CD8-positive, alpha-beta memory T cell (primary cell): ENCODE data around the gene NUTF2. TPM values are rescaled to one million over a fixed set of nuclear protein-coding genes. Genes with fewer than 3 reads are reported as not detected.

ENCODE experiments used
- CTCF ChIA-PET: fragments of 350-600 bp; sonication (Branson Sonifier 250); formaldehyde crosslinking; loops from one replicate; lab custom pipeline; 2021; ENCODE audit warnings: antibody characterized with exemption; lab: Charles Lee
- POLR2A ChIA-PET: fragments of 350-600 bp; sonication (Branson Sonifier 250); formaldehyde crosslinking; loops from one replicate; lab custom pipeline; 2021; ENCODE audit warnings: antibody characterized with exemption; lab: Charles Lee
- DNase-seq, 5 donors: peaks; one replicate each; pipeline versions ENCODE4 v3.0.0 to v3.0.0-alpha.2; 2020 to 2022; ENCODE audit warnings: mixed read lengths in 1 of 5
- H3K27ac ChIP-seq: one replicate; pipeline ENCODE4 v1.7.0; 2013; ENCODE audit warnings: low read depth, mild to moderate bottlenecking, low read length, moderate library complexity
- H3K27me3 ChIP-seq: 2 replicates; pipeline ENCODE4 v1.7.0; 2013; ENCODE audit warnings: low read length, mild to moderate bottlenecking; ENCODE audit not compliant: insufficient read depth, poor library complexity, severe bottlenecking
- H3K36me3 ChIP-seq: 2 replicates; pipeline ENCODE4 v1.7.0; 2013; ENCODE audit warnings: mild to moderate bottlenecking, low read length, moderate library complexity; ENCODE audit not compliant: insufficient read depth
- H3K4me1 ChIP-seq: 2 replicates; pipeline ENCODE4 v1.7.0; 2013; ENCODE audit warnings: mild to moderate bottlenecking, low read length, moderate library complexity; ENCODE audit not compliant: insufficient read depth
- H3K4me3 ChIP-seq: 2 replicates; pipeline ENCODE4 v1.7.0; 2013; ENCODE audit warnings: mild to moderate bottlenecking, low read length
- H3K9me3 ChIP-seq: 2 replicates; pipeline ENCODE4 v1.7.0; 2013; ENCODE audit warnings: mild to moderate bottlenecking, low read length
- H3K27ac Mint-ChIP-seq, 8 donors: one replicate each; pipeline ENCODE4 v1.8.0; 2020 to 2021; ENCODE audit warnings: mixed read lengths in 8 of 8, mild to moderate bottlenecking in 6 of 8, inconsistent platforms in 3 of 8, moderate library complexity in 3 of 8
- H3K27me3 Mint-ChIP-seq, 2 donors: one replicate each; pipeline ENCODE4 v1.8.0; 2020 to 2021; ENCODE audit warnings: mixed read lengths in 2 of 2, mild to moderate bottlenecking in 1 of 2, moderate library complexity in 1 of 2
- H3K36me3 Mint-ChIP-seq, 3 donors: one replicate each; pipeline ENCODE4 v1.8.0; 2020 to 2021; ENCODE audit warnings: mixed read lengths in 3 of 3, inconsistent platforms in 1 of 3, mild to moderate bottlenecking in 1 of 3
- H3K4me1 Mint-ChIP-seq, 3 donors: one replicate each; pipeline ENCODE4 v1.8.0; 2020 to 2021; ENCODE audit warnings: mixed read lengths in 3 of 3, inconsistent platforms in 1 of 3, mild to moderate bottlenecking in 1 of 3
- H3K4me3 Mint-ChIP-seq, 7 donors: one replicate each; pipeline ENCODE4 v1.8.0; 2020 to 2021; ENCODE audit warnings: mixed read lengths in 7 of 7, mild to moderate bottlenecking in 6 of 7, moderate library complexity in 4 of 7, inconsistent platforms in 2 of 7
- H3K9me3 Mint-ChIP-seq, 5 donors: one replicate each; pipeline ENCODE4 v1.8.0; 2020 to 2022; ENCODE audit warnings: mixed read lengths in 5 of 5, mild to moderate bottlenecking in 3 of 5, moderate library complexity in 2 of 5, inconsistent platforms in 1 of 5
- polyA plus RNA-seq: library from polyadenylated mRNA; unstranded; fragments of 300-500 nt; fragmentation: Illumina TruSeq; gene quantifications from one replicate; pipeline ENCODE4 v1.2.3, GENCODE V29; 2021
- total RNA-seq, 2 experiments: library from RNA; stranded (reverse); gene quantifications; one replicate each; pipeline ENCODE4 v1.2.3, GENCODE V29; 2021

The NUTF2 gene
- total and polyA plus RNA-seq, 3 experiments from 2014 or later: 129 to 181 (median 181) TPM

DNA sequence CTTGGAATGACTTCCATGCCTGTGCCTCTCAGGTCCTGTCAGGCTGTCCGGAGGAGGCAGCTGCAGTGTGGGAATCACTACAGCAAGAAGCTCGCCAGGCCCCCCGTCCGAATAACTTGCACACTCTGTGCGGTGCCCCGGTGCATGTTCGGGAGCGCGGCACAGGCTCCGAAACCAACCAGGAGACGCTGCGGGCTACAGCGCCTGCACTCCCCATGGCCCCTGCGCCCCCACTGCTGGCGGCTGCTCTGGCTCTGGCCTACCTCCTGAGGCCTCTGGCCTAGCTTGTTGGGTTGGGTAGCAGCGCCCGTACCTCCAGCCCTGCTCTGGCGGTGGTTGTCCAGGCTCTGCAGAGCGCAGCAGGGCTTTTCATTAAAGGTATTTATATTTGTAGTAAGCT is 39.2 kb downstream of the NUTF2 start:
- H3K9me3 ChIP-seq: no peaks in the 10 kb centered on the region
- Mint-ChIP-seq H3K36me3 (peaks cover 0 to 50% (median 2%) of the 10 kb centered on the region in 3 donors), H3K9me3 (no peaks in the 10 kb centered on the region), H3K4me1 (no peaks in the 10 kb centered on the region), H3K4me3 (no peak overlapping the region), H3K27ac (peak overlapping the region in 1 of 8 donors; percentile 41), H3K27me3 (no peaks in the 10 kb centered on the region)
- H3K27ac ChIP-seq: no peak overlapping the region
- no peak overlapping the region for H3K4me3 ChIP-seq
- no peaks in the 10 kb centered on the region for H3K27me3 ChIP-seq
- POLR2A ChIA-PET: interaction anchor here (0.6 kb wide), 1 partner anchor 17 kb away, joined by 3 read pairs; no protein-coding TSS in a partner anchor
- DNase-seq: no peak
- CTCF ChIA-PET: interaction anchor here (1.0 to 3.0 kb wide), 5 partner anchors 10 to 155 kb away, joined by 3 to 12 read pairs (median 3); partner anchors contain the start of genes RANBP10 and TSNAXIP1
- no peaks in the 10 kb centered on the region for H3K4me1 ChIP-seq
- H3K36me3 ChIP-seq: peaks cover 35% of the 10 kb centered on the region

DNA sequence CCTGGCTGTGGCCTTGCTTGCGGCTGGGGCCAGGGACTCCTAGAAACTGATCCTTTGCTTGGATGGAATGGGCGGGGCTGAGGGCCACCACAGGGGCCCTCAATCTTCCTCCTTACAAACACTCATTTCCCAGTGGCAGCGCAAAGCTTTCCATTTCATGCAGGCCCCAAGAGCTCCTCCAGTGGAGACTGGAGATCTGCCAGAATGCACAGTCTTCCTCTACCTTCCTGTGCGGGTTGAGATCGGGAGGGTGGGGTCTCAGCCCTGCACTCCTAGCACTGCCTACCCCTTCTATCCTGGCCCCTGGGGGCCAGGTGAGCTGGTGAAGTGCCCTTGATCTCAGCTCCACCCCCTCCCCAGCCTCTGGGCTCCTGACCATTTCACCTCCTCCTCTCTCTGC is 39.7 kb downstream of the NUTF2 start:
- Mint-ChIP-seq H3K4me1 (no peaks in the 10 kb centered on the region), H3K9me3 (no peaks in the 10 kb centered on the region), H3K27ac (peak overlapping the region in 3 of 8 donors; percentile 41 to 63 (median 43)), H3K27me3 (no peaks in the 10 kb centered on the region), H3K36me3 (peaks cover 0 to 46% (median 2%) of the 10 kb centered on the region in 3 donors), H3K4me3 (no peak overlapping the region)
- CTCF ChIA-PET: interaction anchor here (1.0 to 3.0 kb wide), 5 partner anchors 10 to 155 kb away, joined by 3 to 12 read pairs (median 3); partner anchors contain the start of genes RANBP10 and TSNAXIP1
- Histone ChIP-seq H3K4me1 (no peaks in the 10 kb centered on the region), H3K27me3 (no peaks in the 10 kb centered on the region), H3K9me3 (no peaks in the 10 kb centered on the region), H3K4me3 (no peak overlapping the region), H3K36me3 (peaks cover 31% of the 10 kb centered on the region), H3K27ac (no peak overlapping the region)
- no peak for DNase-seq
- POLR2A ChIA-PET: interaction anchor here (0.6 to 0.7 kb wide), 2 partner anchors 17 to 140 kb away, joined by 3 to 4 read pairs; no protein-coding TSS in a partner anchor

DNA sequence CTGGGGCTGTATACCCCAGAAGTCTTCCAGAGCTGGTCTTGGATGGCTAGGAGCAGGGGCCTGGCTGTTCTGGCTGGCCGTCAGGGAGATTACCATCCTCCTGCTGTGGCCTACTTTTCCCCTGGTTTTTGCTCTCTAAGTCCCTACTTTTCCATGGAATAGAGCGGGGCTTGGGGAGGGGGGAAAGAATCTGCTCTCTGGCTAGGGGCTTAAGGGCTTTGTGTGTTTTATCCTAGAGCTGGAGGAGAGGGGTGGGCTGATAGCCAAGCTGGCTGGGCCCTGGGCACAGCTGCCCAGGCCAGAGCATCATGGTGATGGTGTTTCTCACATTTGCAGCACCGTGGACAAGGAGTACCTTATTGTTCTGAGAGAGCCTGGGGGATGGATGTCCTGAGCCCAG is 41.6 kb downstream of the NUTF2 start:
- Histone ChIP-seq H3K4me3 (no peak overlapping the region), H3K36me3 (peaks cover 12% of the 10 kb centered on the region), H3K9me3 (no peaks in the 10 kb centered on the region), H3K27ac (no peak overlapping the region), H3K27me3 (no peaks in the 10 kb centered on the region), H3K4me1 (no peaks in the 10 kb centered on the region)
- Mint-ChIP-seq H3K4me1 (peaks cover 5 to 8% (median 8%) of the 10 kb centered on the region in 3 donors), H3K27ac (no peak overlapping the region), H3K36me3 (peaks cover 0 to 26% (median 2%) of the 10 kb centered on the region in 3 donors), H3K4me3 (no peak overlapping the region), H3K9me3 (no peaks in the 10 kb centered on the region), H3K27me3 (no peaks in the 10 kb centered on the region)
- CTCF ChIA-PET: no interaction called here
- no peak for DNase-seq
- POLR2A ChIA-PET: no interaction called here

DNA sequence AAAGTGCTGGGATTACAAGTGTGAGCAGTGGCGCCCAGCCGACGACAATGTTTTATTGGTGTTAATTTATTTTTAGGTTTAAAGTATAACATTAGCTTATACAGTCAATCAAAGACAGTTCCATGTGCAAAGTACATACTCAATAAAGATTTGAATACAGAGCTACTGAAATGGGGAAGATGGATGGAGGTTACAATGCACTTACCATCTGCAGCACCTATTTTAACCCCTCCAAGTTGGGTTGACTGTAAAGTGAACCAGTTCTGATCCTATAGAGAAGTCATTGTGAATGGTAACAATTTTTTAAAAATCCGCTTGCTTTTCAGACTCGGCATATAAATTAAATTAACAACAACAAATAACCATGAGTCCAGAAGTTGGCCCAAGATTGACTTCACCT is 45.6 kb downstream of the NUTF2 start:
- DNase-seq: no peak
- peaks cover 27 to 44% (median 35%) of the 10 kb centered on the region in 3 donors for H3K4me1 Mint-ChIP-seq
- no peaks in the 10 kb centered on the region for H3K9me3 Mint-ChIP-seq
- Histone ChIP-seq H3K27ac (peak overlapping the region; percentile 66), H3K9me3 (no peaks in the 10 kb centered on the region), H3K4me3 (peak overlapping the region; percentile 61), H3K36me3 (no peaks in the 10 kb centered on the region), H3K4me1 (peaks cover 20% of the 10 kb centered on the region), H3K27me3 (no peaks in the 10 kb centered on the region)
- peaks cover 0 to 5% (median 0%) of the 10 kb centered on the region in 3 donors for H3K36me3 Mint-ChIP-seq
- peak overlapping the region; percentile 85 to 97 (median 92) for H3K27ac Mint-ChIP-seq
- H3K27me3 Mint-ChIP-seq: no peaks in the 10 kb centered on the region
- ChIA-PET CTCF (interaction anchor here (0.7 to 3.3 kb wide), 3 partner anchors 9 to 68 kb away, joined by 3 to 12 read pairs (median 10); partner anchors contain the start of gene NRN1L), POLR2A (interaction anchor here (0.5 to 0.7 kb wide), 4 partner anchors 21 to 74 kb away, joined by 3 to 9 read pairs (median 4); no protein-coding TSS in a partner anchor)
- H3K4me3 Mint-ChIP-seq: peak overlapping the region; percentile 65 to 94 (median 87)

DNA sequence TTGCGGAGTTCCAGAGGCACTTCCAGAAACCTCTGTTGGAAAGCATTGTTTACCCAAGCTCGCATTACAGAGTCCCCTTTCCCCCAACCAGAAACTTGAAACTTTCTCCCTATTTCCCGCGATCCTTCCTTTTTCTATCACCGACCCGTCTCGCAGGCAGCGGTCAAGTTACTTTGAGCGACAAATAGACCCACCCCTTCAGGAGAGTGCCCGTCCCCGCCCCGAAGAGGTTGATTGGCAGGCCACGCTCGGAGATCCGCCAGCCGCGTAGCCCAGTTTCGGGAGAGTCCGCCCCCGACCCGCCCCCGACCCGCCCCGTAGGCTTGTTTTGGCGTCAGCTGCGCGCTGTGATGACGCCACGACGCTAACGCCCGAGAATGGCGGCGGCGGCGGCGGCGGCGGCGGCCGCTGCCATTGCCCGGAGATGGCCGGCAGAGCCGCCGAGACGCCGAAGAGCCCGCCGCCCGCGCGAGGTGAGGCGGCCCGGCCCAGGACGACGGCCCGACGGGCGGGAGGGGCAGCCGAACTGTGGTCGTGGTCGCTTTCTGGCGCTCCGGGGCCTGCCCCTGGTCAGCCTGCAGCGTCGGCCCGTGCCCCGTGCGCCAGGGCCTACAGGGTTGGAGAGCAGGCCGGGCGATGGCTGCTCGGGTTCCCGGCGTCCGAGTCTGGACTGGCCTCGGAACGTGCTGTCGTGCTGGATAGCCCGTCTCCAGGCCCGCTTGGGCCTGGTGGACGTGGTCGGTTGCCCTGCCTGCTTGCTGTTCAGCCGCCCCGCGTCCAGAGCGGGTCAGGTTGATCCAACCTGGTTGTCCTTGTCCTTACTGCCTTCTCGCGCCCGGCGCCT is 46.4 kb downstream of the NUTF2 start, which contains the start of gene PSKH1:
Gene PSKH1 (plus strand): TSS at position 356 of the 844 bp plus-strand sequence. CDS start 15,496 bp downstream, outside the sequence.
- Histone ChIP-seq H3K4me1 (peaks cover 20% of the 10 kb centered on the region), H3K36me3 (no peaks in the 10 kb centered on the region), H3K4me3 (peak within 1 kb of the TSS; percentile 92), H3K9me3 (no peaks in the 10 kb centered on the region), H3K27me3 (no peaks in the 10 kb centered on the region), H3K27ac (peak within 1 kb of the TSS; percentile 91)
- Mint-ChIP-seq H3K9me3 (no peaks in the 10 kb centered on the region), H3K4me3 (peak within 1 kb of the TSS; percentile 87 to 100 (median 94)), H3K27ac (peak within 1 kb of the TSS; percentile 96 to 99 (median 98)), H3K27me3 (no peaks in the 10 kb centered on the region), H3K4me1 (peaks cover 28 to 47% (median 38%) of the 10 kb centered on the region in 3 donors), H3K36me3 (peaks cover 0 to 5% (median 0%) of the 10 kb centered on the region in 3 donors)
- peak; percentile 85 to 94 (median 93) for DNase-seq
- POLR2A ChIA-PET: interaction anchor here (0.5 to 0.7 kb wide), 4 partner anchors 21 to 74 kb away, joined by 3 to 4 read pairs (median 4); no protein-coding TSS in a partner anchor
- CTCF ChIA-PET: interaction anchor here (1.0 to 3.3 kb wide), 5 partner anchors 9 to 76 kb away, joined by 3 to 12 read pairs (median 4); partner anchors contain the start of gene NRN1L

DNA sequence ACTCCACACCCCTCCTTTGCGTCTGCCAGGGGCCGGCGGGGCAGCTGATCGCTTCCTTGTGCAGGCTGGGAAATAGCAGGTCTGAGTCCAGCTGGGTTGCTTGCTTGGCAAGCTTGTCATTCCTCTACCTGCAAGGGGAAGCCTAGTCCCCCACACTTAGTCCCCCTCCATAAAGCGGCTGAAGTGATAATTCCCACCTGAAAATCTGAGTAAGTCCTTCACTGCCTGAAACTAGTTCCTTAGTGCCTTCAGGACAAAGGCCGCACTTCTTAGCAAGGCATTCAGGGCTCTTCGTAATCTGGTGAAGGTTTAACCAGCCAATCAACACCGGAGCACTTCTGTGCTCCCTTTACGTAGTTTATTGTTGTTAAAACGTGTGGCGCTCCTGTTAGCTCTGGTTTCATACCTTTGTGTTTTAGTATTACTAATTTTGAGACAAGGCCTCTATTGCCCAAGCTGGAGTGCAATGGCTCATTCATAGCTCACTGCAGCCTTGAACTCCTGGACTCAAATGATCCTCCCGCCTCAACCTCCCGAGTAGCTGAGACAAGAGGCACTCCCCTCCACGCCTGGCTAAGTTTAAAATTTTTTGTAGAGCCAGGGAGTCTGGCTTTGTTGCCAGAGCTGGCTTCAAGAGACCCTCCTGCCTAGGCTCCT is 47.1 kb downstream of the NUTF2 start:
- Mint-ChIP-seq H3K36me3 (peaks cover 0 to 6% (median 0%) of the 10 kb centered on the region in 3 donors), H3K27me3 (no peaks in the 10 kb centered on the region), H3K4me3 (peak overlapping the region; percentile 87 to 100 (median 94)), H3K4me1 (peaks cover 28 to 54% (median 40%) of the 10 kb centered on the region in 3 donors), H3K9me3 (no peaks in the 10 kb centered on the region), H3K27ac (peak overlapping the region; percentile 96 to 99 (median 98))
- ChIA-PET CTCF (interaction anchor here (1.0 to 3.0 kb wide), 4 partner anchors 10 to 77 kb away, joined by 3 to 12 read pairs (median 4); partner anchors contain the start of gene NRN1L), POLR2A (interaction anchor here (0.7 kb wide), 1 partner anchor 42 kb away, joined by 4 read pairs; no protein-coding TSS in a partner anchor)
- DNase-seq: no peak
- Histone ChIP-seq H3K36me3 (no peaks in the 10 kb centered on the region), H3K27ac (peak overlapping the region; percentile 91), H3K4me1 (peaks cover 20% of the 10 kb centered on the region), H3K9me3 (no peaks in the 10 kb centered on the region), H3K27me3 (no peaks in the 10 kb centered on the region), H3K4me3 (peak overlapping the region; percentile 92)

DNA sequence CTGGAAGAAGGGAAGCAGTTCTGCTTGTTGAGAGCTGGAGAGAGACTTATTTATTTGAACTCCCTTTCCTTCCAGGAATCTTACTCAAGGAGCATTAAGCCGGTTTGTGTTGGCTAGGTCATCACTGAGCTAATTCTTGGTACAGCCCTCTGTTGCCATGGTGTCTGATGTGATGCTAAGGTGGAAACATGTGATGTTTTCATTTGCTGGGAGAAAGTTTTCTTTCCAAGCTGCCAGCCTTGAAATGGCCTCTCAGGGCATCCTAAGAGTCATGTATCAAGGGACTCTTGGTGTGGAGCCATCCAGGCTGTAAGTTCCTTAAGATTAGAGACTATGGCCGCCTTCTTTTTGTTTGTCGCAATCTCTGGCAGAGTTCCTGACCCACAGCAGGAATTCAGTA is 50.5 kb downstream of the NUTF2 start:
- DNase-seq: no peak
- Histone ChIP-seq H3K27ac (no peak overlapping the region), H3K4me3 (no peak overlapping the region), H3K27me3 (no peaks in the 10 kb centered on the region), H3K9me3 (no peaks in the 10 kb centered on the region), H3K36me3 (peaks cover 9% of the 10 kb centered on the region), H3K4me1 (peaks cover 20% of the 10 kb centered on the region)
- CTCF ChIA-PET: interaction anchor here (1.2 to 1.8 kb wide), 4 partner anchors 13 to 81 kb away, joined by 3 to 6 read pairs (median 4); no protein-coding TSS in a partner anchor
- Mint-ChIP-seq H3K27ac (peak overlapping the region in 2 of 8 donors; percentile 24 to 79), H3K9me3 (no peaks in the 10 kb centered on the region), H3K27me3 (no peaks in the 10 kb centered on the region), H3K4me1 (peaks cover 35 to 68% (median 49%) of the 10 kb centered on the region in 3 donors), H3K4me3 (peak overlapping the region in 1 of 7 donors; percentile 35), H3K36me3 (peaks cover 0 to 20% (median 0%) of the 10 kb centered on the region in 3 donors)
- POLR2A ChIA-PET: no interaction called here
